ENCODE measurements around the gene RADIL. TPM values are rescaled to one million over a fixed set of nuclear protein-coding genes. Genes with fewer than 3 reads are reported as not detected.
"Not testable (repeated sequence)": the region's sequence is repeated elsewhere in the genome, so short reads cannot be mapped to it uniquely, and the experiment has no call there.

Gene RADIL
- total RNA-seq, 3 donors from 2014 or later = 0.35 to 7.4 (median 1.1) TPM

DNA sequence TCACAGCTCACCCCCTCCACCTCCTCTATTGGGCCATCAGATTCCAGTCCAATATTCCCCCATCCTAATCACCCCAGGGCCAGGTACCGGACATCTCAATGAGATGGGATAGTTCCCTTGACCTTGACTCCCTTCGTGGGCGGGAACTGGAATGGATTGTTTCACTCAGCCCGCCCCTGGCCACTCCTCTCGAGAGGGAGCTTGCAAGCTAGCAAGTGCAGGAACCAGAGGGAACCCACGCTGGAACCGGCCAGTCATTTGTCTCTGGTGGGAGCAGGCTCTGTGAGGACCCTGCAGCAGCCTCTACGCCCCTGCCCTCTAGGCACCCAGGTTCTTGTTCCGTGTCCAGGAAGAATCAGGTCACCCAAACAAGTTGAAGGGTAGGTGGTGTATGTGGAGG, 11.0 kb upstream of the RADIL start:
- intact Hi-C loops (cut with DNase I, micrococcal nuclease) = no loop called here
- TF ChIP-seq, protein P1, sequence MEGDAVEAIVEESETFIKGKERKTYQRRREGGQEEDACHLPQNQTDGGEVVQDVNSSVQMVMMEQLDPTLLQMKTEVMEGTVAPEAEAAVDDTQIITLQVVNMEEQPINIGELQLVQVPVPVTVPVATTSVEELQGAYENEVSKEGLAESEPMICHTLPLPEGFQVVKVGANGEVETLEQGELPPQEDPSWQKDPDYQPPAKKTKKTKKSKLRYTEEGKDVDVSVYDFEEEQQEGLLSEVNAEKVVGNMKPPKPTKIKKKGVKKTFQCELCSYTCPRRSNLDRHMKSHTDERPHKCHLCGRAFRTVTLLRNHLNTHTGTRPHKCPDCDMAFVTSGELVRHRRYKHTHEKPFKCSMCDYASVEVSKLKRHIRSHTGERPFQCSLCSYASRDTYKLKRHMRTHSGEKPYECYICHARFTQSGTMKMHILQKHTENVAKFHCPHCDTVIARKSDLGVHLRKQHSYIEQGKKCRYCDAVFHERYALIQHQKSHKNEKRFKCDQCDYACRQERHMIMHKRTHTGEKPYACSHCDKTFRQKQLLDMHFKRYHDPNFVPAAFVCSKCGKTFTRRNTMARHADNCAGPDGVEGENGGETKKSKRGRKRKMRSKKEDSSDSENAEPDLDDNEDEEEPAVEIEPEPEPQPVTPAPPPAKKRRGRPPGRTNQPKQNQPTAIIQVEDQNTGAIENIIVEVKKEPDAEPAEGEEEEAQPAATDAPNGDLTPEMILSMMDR (IDR thresholded peaks at IDR 0.05) = no peak
- Histone ChIP-seq H3K4me1 (ENCODE audit: low read depth) (no peaks in the 10 kb centered on the region), H3K9me3 (peaks cover 6% of the 10 kb centered on the region), H3K4me3 (no peak overlapping the region), H3K36me3 (ENCODE audit: low read depth) (no peaks in the 10 kb centered on the region)
- ATAC-seq = no peak
- DNase-seq = no peak

- Histone ChIP-seq H3K9me3 (peaks cover 6% of the 10 kb centered on the region), H3K4me1 (ENCODE audit: low read depth) (no peaks in the 10 kb centered on the region), H3K36me3 (ENCODE audit: low read depth) (no peaks in the 10 kb centered on the region), H3K4me3 (no peak overlapping the region)
- TF ChIP-seq, protein P1 (IDR thresholded peaks at IDR 0.05) = no peak
- no peak for DNase-seq
- intact Hi-C loops (cut with DNase I, micrococcal nuclease) = no loop called here
- no peak for ATAC-seq
These were observed 10.5 kb upstream of the RADIL start for GRCh38 chr7:4893929-4894475.

GRCh38 chr7:4893188-4893587, 9.7 kb upstream of the RADIL start:
- intact Hi-C loops (cut with DNase I, micrococcal nuclease); H3K4me1 ChIP-seq (ENCODE audit: low read depth); ATAC-seq; H3K4me3 ChIP-seq; H3K36me3 ChIP-seq (ENCODE audit: low read depth); H3K9me3 ChIP-seq; DNase-seq: not testable (repeated sequence)

DNA sequence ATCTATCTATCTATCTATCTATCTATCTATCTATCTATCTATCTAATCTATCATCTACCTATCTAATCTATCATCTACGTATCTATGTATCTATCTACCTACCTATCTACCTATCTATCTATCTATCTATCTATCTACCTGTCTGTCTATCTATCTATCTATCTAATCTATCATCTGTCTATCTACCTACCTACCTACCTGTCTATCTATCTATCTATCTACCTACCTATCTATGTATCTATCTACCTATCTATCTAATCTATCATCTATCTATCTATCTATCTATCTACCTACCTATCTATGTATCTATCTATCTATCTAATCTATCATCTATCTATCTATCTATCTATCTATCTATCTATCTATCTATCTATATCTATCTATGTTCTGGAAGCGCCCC, 8.0 kb upstream of the RADIL start:
- intact Hi-C loops (cut with DNase I, micrococcal nuclease); ATAC-seq; H3K9me3 ChIP-seq; H3K4me1 ChIP-seq (ENCODE audit: low read depth); H3K4me3 ChIP-seq; DNase-seq; H3K36me3 ChIP-seq (ENCODE audit: low read depth): not testable (repeated sequence)

DNA sequence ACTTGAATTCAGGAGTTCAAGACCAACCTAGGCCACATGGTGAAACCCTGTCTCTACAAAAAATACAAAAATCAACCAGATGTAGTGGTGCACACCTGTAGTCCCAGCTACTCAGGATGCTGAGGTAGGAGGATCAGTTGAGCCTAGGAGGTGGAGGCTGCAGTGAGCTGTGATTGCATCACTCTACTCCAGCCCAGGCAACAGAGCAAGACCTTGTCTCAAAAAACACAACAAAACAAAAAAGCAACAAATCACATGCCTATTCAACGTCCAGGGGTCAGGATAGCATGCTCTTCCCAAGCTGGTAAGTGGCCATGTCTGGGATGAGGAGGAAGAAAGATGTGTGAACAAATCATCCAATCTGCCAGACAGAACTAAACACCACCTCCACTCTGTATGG, 6.2 kb upstream of the RADIL start:
- ATAC-seq = no peak
- TF ChIP-seq, protein P1 (IDR thresholded peaks at IDR 0.05) = no peak
- intact Hi-C loops (cut with DNase I, micrococcal nuclease) = no loop called here

GRCh38 chr7:4888161-4888560, 4.6 kb upstream of the RADIL start:
- Histone ChIP-seq H3K4me3 (no peak overlapping the region), H3K9me3 (no peaks in the 10 kb centered on the region), H3K4me1 (ENCODE audit: low read depth) (peaks cover 2% of the 10 kb centered on the region), H3K36me3 (ENCODE audit: low read depth) (no peaks in the 10 kb centered on the region)
- intact Hi-C loops (cut with DNase I, micrococcal nuclease) = no loop called here
- DNase-seq (no peak), ATAC-seq (no peak)
- TF ChIP-seq, protein P1 (IDR thresholded peaks at IDR 0.05) = no peak

More for the DNA sequence above, 6.2 kb upstream of the RADIL start:
- H3K9me3 ChIP-seq = peaks cover 6% of the 10 kb centered on the region
- DNase-seq = no peak
- no peaks in the 10 kb centered on the region for H3K4me1 ChIP-seq (ENCODE audit: low read depth)
- H3K4me3 ChIP-seq = no peak overlapping the region
- no peaks in the 10 kb centered on the region for H3K36me3 ChIP-seq (ENCODE audit: low read depth)

DNA sequence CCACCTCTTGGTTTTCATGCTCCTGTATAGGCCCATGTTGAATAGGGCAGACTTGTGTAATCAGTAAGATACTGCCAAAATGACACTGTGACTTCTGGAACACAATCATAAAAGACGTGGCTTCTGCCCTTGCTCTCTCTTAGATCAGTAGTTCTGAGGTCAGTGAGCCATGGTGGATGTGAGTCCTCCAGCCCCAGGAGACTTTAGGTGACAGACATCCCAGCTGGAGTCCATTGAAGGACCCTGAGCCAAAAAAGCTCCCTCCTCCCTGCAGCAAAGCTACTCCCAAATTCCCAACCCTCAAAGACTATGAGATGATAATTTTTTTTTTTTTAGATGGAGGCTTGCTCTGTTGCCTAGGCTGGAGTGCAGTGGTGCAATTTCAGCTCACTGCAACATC, 3.2 kb upstream of the RADIL start:
- TF ChIP-seq, protein P1 (IDR thresholded peaks at IDR 0.05) = no peak
- Histone ChIP-seq H3K4me1 (ENCODE audit: low read depth) (peaks cover 3% of the 10 kb centered on the region), H3K4me3 (no peak overlapping the region), H3K36me3 (ENCODE audit: low read depth) (no peaks in the 10 kb centered on the region), H3K9me3 (no peaks in the 10 kb centered on the region)
- intact Hi-C loops (cut with DNase I, micrococcal nuclease) = no loop called here
- no peak for ATAC-seq
- no peak for DNase-seq
